HL-60 (cell line): ENCODE results near the gene RORC.

Experiments used
- DNase-seq, 2 experiments: peaks; one replicate each; pipeline ENCODE4 v3.0.0-alpha.2; 2010 to 2020; ENCODE audit warnings: low read depth in 1 of 2, low spot score in 1 of 2
- H3K27ac ChIP-seq: fragments of 250-450 bp; sonication (Bioruptor Pico); replicated peaks from 2 replicates; pipeline ENCODE4 v1.5.1; 2020; ENCODE audit warnings: mild to moderate bottlenecking, moderate library complexity
- H3K27me3 ChIP-seq: fragments of 250-450 bp; sonication (Bioruptor Pico); 2 replicates; pipeline ENCODE4 v1.5.1; 2021; ENCODE audit warnings: mild to moderate bottlenecking, moderate library complexity; ENCODE audit not compliant: insufficient read depth, poor library complexity, severe bottlenecking
- H3K4me3 ChIP-seq: replicated peaks from 2 replicates; pipeline ENCODE4 v1.5.1; 2011; ENCODE audit warnings: mild to moderate bottlenecking, control low read depth, low read length; ENCODE audit not compliant: insufficient read depth
- GABPA ChIP-seq: IDR thresholded peaks from 2 replicates; pipeline ENCODE4 v1.6.1; 2012; ENCODE audit warnings: low read depth
- POLR2AphosphoS5 ChIP-seq: IDR thresholded peaks from 2 replicates; pipeline ENCODE4 v1.6.1; 2012; ENCODE audit warnings: low read depth
- SPI1 ChIP-seq: IDR thresholded peaks from 2 replicates; pipeline ENCODE4 v1.6.1; 2012; ENCODE audit warnings: low read depth, mild to moderate bottlenecking, borderline replicate concordance
- TF ChIP-seq, protein P1 (sequence below): IDR thresholded peaks from one replicate; pipeline ENCODE4 v1.5.1; 2011; ENCODE audit warnings: low read length, control low read depth, inconsistent platforms; ENCODE audit not compliant: insufficient read depth
- TF ChIP-seq, protein P2 (sequence below): IDR thresholded peaks from 2 replicates; pipeline ENCODE4 v1.6.1; 2012; ENCODE audit warnings: low read depth; ENCODE audit not compliant: insufficient replicate concordance

The RORC gene

DNA sequence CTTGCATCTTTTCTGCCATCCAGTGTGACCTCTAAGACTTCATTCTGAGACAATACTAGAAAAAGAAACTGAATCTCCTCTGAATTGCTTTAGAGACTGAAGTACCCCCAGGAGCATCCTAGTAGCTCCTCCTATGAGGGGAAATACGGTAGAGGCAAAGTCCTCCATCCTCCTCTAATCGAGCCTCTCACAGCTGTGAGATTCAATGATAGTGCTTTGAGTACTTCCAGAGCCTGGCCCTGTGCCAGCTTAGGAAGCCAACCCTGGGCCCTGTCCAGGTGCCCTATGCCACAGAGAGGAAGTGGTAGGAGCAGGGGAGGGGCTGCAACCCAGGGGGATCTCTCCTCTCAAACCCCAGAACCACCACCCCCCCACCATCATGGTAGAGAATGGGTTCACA lies 10.7 kb downstream of the RORC start:
- no peak overlapping the region for H3K27ac ChIP-seq
- TF ChIP-seq GABPA: no peak
- TF ChIP-seq SPI1: peak; percentile 53; the same call in 1 of the 2 replicates
- TF ChIP-seq, protein P1, sequence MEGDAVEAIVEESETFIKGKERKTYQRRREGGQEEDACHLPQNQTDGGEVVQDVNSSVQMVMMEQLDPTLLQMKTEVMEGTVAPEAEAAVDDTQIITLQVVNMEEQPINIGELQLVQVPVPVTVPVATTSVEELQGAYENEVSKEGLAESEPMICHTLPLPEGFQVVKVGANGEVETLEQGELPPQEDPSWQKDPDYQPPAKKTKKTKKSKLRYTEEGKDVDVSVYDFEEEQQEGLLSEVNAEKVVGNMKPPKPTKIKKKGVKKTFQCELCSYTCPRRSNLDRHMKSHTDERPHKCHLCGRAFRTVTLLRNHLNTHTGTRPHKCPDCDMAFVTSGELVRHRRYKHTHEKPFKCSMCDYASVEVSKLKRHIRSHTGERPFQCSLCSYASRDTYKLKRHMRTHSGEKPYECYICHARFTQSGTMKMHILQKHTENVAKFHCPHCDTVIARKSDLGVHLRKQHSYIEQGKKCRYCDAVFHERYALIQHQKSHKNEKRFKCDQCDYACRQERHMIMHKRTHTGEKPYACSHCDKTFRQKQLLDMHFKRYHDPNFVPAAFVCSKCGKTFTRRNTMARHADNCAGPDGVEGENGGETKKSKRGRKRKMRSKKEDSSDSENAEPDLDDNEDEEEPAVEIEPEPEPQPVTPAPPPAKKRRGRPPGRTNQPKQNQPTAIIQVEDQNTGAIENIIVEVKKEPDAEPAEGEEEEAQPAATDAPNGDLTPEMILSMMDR: no peak
- TF ChIP-seq POLR2AphosphoS5: no peak
- TF ChIP-seq, protein P2, sequence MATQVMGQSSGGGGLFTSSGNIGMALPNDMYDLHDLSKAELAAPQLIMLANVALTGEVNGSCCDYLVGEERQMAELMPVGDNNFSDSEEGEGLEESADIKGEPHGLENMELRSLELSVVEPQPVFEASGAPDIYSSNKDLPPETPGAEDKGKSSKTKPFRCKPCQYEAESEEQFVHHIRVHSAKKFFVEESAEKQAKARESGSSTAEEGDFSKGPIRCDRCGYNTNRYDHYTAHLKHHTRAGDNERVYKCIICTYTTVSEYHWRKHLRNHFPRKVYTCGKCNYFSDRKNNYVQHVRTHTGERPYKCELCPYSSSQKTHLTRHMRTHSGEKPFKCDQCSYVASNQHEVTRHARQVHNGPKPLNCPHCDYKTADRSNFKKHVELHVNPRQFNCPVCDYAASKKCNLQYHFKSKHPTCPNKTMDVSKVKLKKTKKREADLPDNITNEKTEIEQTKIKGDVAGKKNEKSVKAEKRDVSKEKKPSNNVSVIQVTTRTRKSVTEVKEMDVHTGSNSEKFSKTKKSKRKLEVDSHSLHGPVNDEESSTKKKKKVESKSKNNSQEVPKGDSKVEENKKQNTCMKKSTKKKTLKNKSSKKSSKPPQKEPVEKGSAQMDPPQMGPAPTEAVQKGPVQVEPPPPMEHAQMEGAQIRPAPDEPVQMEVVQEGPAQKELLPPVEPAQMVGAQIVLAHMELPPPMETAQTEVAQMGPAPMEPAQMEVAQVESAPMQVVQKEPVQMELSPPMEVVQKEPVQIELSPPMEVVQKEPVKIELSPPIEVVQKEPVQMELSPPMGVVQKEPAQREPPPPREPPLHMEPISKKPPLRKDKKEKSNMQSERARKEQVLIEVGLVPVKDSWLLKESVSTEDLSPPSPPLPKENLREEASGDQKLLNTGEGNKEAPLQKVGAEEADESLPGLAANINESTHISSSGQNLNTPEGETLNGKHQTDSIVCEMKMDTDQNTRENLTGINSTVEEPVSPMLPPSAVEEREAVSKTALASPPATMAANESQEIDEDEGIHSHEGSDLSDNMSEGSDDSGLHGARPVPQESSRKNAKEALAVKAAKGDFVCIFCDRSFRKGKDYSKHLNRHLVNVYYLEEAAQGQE: no peak
- no peak overlapping the region for H3K4me3 ChIP-seq
- no peaks in the 10 kb centered on the region for H3K27me3 ChIP-seq
- DNase-seq: no peak

DNA sequence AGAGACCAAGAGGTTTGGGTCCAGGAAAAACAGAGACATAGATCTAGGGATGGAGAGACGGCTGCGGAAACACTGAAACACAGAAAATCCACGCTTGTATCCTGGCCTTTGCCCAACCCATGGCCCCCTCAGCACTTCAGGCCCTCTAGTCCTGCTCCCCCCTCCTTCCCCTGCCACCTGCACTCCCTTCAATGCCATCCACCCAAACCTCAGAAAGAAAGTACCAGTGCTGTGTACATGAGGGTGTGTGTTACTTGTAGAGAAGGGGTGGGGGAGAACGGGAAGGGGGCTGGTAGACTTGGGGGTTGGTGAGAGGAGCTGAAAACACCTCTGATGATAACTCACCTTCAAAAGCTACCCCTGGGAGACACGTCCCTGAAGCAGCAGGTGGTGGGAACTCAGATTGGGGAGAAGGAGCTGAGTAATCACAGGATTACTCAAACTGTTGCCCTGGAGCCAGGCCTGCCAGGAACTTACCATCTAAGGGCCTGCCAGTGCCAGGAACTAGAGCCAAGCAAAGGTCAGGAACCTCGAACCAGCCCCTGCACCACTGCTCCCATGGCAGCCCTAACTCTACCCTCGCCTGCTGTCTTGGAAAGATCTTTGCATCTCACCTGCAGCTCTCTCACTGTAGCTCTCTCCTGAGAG lies 11.5 kb downstream of the RORC start:
- TF ChIP-seq, protein P2: no peak
- TF ChIP-seq POLR2AphosphoS5 (no peak), GABPA (no peak), SPI1 (no peak)
- TF ChIP-seq, protein P1: no peak
- Histone ChIP-seq H3K27me3 (no peaks in the 10 kb centered on the region), H3K27ac (no peak overlapping the region), H3K4me3 (no peak overlapping the region)
- no peak for DNase-seq

DNA sequence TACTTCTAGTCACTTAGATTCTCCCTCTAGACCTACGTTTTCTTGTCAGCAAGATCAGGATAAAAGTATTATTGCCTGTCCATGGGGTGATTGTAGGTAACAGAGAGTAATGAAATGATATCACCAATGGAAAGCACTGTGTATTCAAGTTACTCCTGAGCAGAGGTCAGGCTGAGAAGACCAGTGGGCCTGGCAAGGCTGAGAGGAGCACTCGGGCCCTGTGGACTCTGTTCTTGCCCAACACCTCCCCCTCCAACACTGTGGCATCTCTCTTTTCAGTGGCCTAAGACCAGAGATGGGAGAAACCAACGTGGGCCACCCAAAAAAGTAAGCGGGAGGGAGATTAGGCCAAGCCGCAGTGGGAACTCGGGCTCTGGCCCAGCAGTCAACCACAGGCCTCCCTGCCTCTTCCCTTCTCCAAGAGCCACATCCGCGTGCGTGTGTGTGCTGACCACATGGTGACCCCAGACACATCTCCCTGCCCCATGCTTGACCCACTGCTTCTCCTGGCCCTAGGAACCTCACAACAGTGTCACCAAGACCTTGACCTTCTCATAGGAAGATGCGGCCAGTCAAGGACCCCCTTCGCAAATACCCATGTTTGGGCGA lies 12.3 kb downstream of the RORC start:
- DNase-seq: no peak
- H3K27ac ChIP-seq: no peak overlapping the region
- H3K4me3 ChIP-seq: no peak overlapping the region
- no peaks in the 10 kb centered on the region for H3K27me3 ChIP-seq
- TF ChIP-seq, protein P1: no peak
- TF ChIP-seq POLR2AphosphoS5: no peak

DNA sequence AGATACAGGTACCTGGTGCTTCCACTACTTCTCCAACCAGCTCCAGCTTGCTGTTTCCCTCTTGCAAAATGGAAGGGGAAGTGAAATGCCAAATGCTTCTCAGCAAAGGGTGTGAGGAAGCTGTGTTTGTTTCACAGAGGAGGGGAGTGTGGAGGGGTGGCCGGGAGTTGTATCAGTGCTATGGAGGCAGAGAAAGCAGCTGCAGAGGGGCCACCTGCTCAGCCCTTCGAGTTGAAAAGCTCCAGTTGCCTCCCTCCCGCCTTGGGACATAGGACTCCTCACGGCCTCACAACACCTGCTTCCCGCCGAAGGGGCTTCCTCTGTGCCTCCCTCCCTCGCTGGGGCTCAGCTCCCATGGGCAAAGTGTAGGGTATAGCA lies 14.3 kb downstream of the RORC start:
- Histone ChIP-seq H3K27ac (no peak overlapping the region), H3K4me3 (no peak overlapping the region), H3K27me3 (no peaks in the 10 kb centered on the region)
- peak; percentile 83 for TF ChIP-seq SPI1
- TF ChIP-seq, protein P2: no peak
- DNase-seq: peak in 1 of 2 experiments; percentile 59
